B cell (primary cell): Measurements from ENCODE around the gene UBAC2. TPM values are rescaled to one million over a fixed set of nuclear protein-coding genes. Genes with fewer than 3 reads are reported as not detected.

Experiments
- ATAC-seq: fragments of 200-7000 bp; cut with Tn5 transposase; one replicate; pipeline ENCODE4 v1.10.0; 2021; ENCODE audit warnings: low read depth, mild to moderate bottlenecking, moderate number of reproducible peaks, moderate library complexity
- CTCF ChIA-PET: fragments of 350-600 bp; sonication (Branson Sonifier 250); formaldehyde crosslinking; loops from one replicate; lab custom pipeline; 2021; ENCODE audit warnings: antibody characterized with exemption, inconsistent platforms; lab: Charles Lee
- POLR2A ChIA-PET: fragments of 350-600 bp; sonication (Branson Sonifier 250); formaldehyde crosslinking; loops from one replicate; lab custom pipeline; 2021; ENCODE audit warnings: antibody characterized with exemption; lab: Charles Lee
- DNase-seq: peaks from one replicate; pipeline ENCODE4 v3.0.0; 2013
- H2AFZ ChIP-seq: 2 replicates; pipeline ENCODE4 v1.6.1; 2012; ENCODE audit warnings: mild to moderate bottlenecking, low read depth, low read length; ENCODE audit not compliant: insufficient read depth, poor library complexity, severe bottlenecking
- H3K27ac ChIP-seq, 2 donors: 1 replicate in 1 of 2; 2 replicates in 1 of 2; pipeline ENCODE4 v1.5.1; 2012 to 2013; ENCODE audit warnings: low read length in 2 of 2, mild to moderate bottlenecking in 2 of 2, moderate library complexity in 1 of 2
- H3K27me3 ChIP-seq, 4 experiments: fragments of 200-600 bp in 1 of 4; sonication (generic) in 1 of 4; replicated peaks in 1 of 4; 1 replicate in 2 of 4; 2 replicates in 2 of 4; pipeline versions ENCODE4 v1.6.1 to v1.7.0; 2013 to 2016; ENCODE audit warnings: low read length in 3 of 4, mild to moderate bottlenecking in 2 of 4, mixed read lengths in 1 of 4, moderate library complexity in 1 of 4; ENCODE audit not compliant: insufficient read depth in 4 of 4, control insufficient read depth in 3 of 4; ENCODE audit errors: control extremely low read depth in 1 of 4
- H3K36me3 ChIP-seq, 2 experiments: replicated peaks in 1 of 2; 1 replicate in 1 of 2; 2 replicates in 1 of 2; pipeline versions ENCODE4 v1.6.1 to v1.7.1; 2013; ENCODE audit warnings: low read length in 1 of 2; ENCODE audit not compliant: insufficient read depth in 2 of 2, control insufficient read depth in 1 of 2; ENCODE audit errors: control extremely low read depth in 1 of 2, extremely low read depth in 1 of 2
- H3K4me1 ChIP-seq, 2 donors: fragments of 200-600 bp in 1 of 2; sonication (generic) in 1 of 2; 1 replicate in 1 of 2; 2 replicates in 1 of 2; pipeline versions ENCODE4 v1.5.1 to v1.6.1; 2013 to 2017; ENCODE audit warnings: low read length in 2 of 2; ENCODE audit not compliant: control insufficient read depth in 2 of 2, insufficient read depth in 2 of 2
- H3K4me2 ChIP-seq: replicated peaks from 2 replicates; pipeline ENCODE3; 2012; ENCODE audit warnings: mild to moderate bottlenecking, low read depth, low read length; ENCODE audit not compliant: poor library complexity, severe bottlenecking
- H3K4me3 ChIP-seq, 5 experiments: fragments of 200-600 bp in 1 of 5; sonication (generic) in 1 of 5; 1 replicate in 3 of 5; 2 replicates in 2 of 5; pipeline versions ENCODE4 v1.5.1 to v1.7.0; 2011 to 2016; ENCODE audit warnings: low read length in 4 of 5, mild to moderate bottlenecking in 4 of 5, low read depth in 2 of 5, control low read depth in 1 of 5, moderate library complexity in 1 of 5; ENCODE audit not compliant: insufficient read depth in 1 of 5; ENCODE audit errors: control extremely low read depth in 1 of 5, extremely low read depth in 1 of 5
- H3K79me2 ChIP-seq: fragments of 200-600 bp; sonication (generic); one replicate; pipeline ENCODE4 v1.6.0; 2016; ENCODE audit warnings: low read length; ENCODE audit not compliant: control insufficient read depth, insufficient read depth
- H3K9ac ChIP-seq: fragments of 200-600 bp; sonication (generic); 2 replicates; pipeline ENCODE4 v1.6.1; 2017; ENCODE audit warnings: mild to moderate bottlenecking, low read length, moderate library complexity
- H3K9me3 ChIP-seq, 3 donors: one replicate each; pipeline versions ENCODE4 v1.6.1 to v1.7.1; 2013; ENCODE audit warnings: low read length in 2 of 3; ENCODE audit not compliant: control insufficient read depth in 2 of 3, insufficient read depth in 1 of 3; ENCODE audit errors: control extremely low read depth in 1 of 3
- H4K20me1 ChIP-seq: 2 replicates; pipeline ENCODE4 v1.6.0; 2012; ENCODE audit warnings: mild to moderate bottlenecking, low read length; ENCODE audit not compliant: insufficient read depth, control insufficient read depth, poor library complexity, severe bottlenecking
- H3K27ac Mint-ChIP-seq: one replicate; pipeline ENCODE4 v1.8.0; 2021; ENCODE audit warnings: mixed read lengths
- H3K27me3 Mint-ChIP-seq: one replicate; pipeline ENCODE4 v1.8.0; 2021; ENCODE audit warnings: mixed read lengths
- H3K4me1 Mint-ChIP-seq: one replicate; pipeline ENCODE4 v1.8.0; 2021; ENCODE audit warnings: mixed read lengths
- H3K4me3 Mint-ChIP-seq: one replicate; pipeline ENCODE4 v1.8.0; 2021; ENCODE audit warnings: mixed read lengths
- H3K9me3 Mint-ChIP-seq: one replicate; pipeline ENCODE4 v1.8.0; 2022; ENCODE audit warnings: mixed read lengths; ENCODE audit not compliant: insufficient read depth
- CTCF ChIP-seq: fragments of 200-600 bp; IDR thresholded peaks from one replicate; pipeline ENCODE4 v1.8.0; 2022; ENCODE audit warnings: antibody characterized with exemption, mild to moderate bottlenecking
- EZH2 ChIP-seq: IDR thresholded peaks from 2 replicates; pipeline ENCODE4 v1.6.1; 2012; ENCODE audit warnings: borderline replicate concordance, low read depth, mild to moderate bottlenecking, moderate library complexity, low read length; ENCODE audit not compliant: insufficient read depth, poor library complexity, severe bottlenecking
- WGBS: methylation state at CpG from one replicate; pipeline ENCODE4 v1.1.5; 2013; ENCODE audit warnings: missing lambda C conversion rate; ENCODE audit not compliant: insufficient coverage; 5-methylcytosine and 5-hydroxymethylcytosine counted together
- intact Hi-C: fragments of 100-400 bp; cut with micrococcal nuclease; formaldehyde crosslinking; loops from one replicate; pipeline ENCODE4 v1.10.0; 2022
- polyA plus RNA-seq: library from polyadenylated mRNA; depleted of rRNA; stranded (reverse); fragments of >200 nt; gene quantifications from 2 replicates; pipeline ENCODE4 v1.2.3, GENCODE V29; 2012
- total RNA-seq, 2 donors: library from RNA; stranded (reverse); fragments of 120-200 nt in 1 of 2; gene quantifications; 1 replicate in 1 of 2; 2 replicates in 1 of 2; pipeline versions ENCODE4 v1.2.3 to v1.2.4, GENCODE V29; 2013 to 2022

The UBAC2 gene
- total and polyA plus RNA-seq, 2 donors (not counting 1 experiment from before 2014, with no cell fraction given) = 56.3 to 60.8 TPM

GRCh38 chr13:99160415-99160814 is 40.2 kb upstream of the UBAC2 start:
- no peaks in the 10 kb centered on the region for H3K4me1 ChIP-seq
- TF ChIP-seq EZH2 (no peak), CTCF (no peak)
- H3K4me3 ChIP-seq = no peak overlapping the region
- H3K27me3 ChIP-seq = peaks cover 0 to 2% (median under 1%) of the 10 kb centered on the region in 4 experiments
- no peaks in the 10 kb centered on the region for H4K20me1 ChIP-seq
- Mint-ChIP-seq H3K4me1 (no peaks in the 10 kb centered on the region), H3K4me3 (no peak overlapping the region), H3K27me3 (peaks cover 24% of the 10 kb centered on the region), H3K9me3 (no peaks in the 10 kb centered on the region), H3K27ac (no peak overlapping the region)
- ATAC-seq = no peak
- ChIA-PET CTCF (interaction anchor here (2.0 kb wide), 1 partner anchor 106 kb away, joined by 7 read pairs; no protein-coding TSS in a partner anchor), POLR2A (no interaction called here)
- H3K9ac ChIP-seq = no peak overlapping the region
- DNase-seq = no peak
- intact Hi-C loops = no loop called here
- WGBS = 90% methylated on average over 2 of the region's 4 CpGs
- no peak overlapping the region for H3K27ac ChIP-seq
- no peak overlapping the region for H3K4me2 ChIP-seq
- H3K36me3 ChIP-seq = no peaks in the 10 kb centered on the region
- H3K9me3 ChIP-seq = peaks cover 0 to 7% (median 0%) of the 10 kb centered on the region in 3 donors
- H2AFZ ChIP-seq = no peak overlapping the region
- H3K79me2 ChIP-seq = no peaks in the 10 kb centered on the region

GRCh38 chr13:99161512-99161911 is 39.1 kb upstream of the UBAC2 start:
- Mint-ChIP-seq H3K27ac (no peak overlapping the region), H3K4me3 (no peak overlapping the region), H3K9me3 (no peaks in the 10 kb centered on the region), H3K4me1 (peaks cover 7% of the 10 kb centered on the region), H3K27me3 (peaks cover 24% of the 10 kb centered on the region)
- Histone ChIP-seq H4K20me1 (no peaks in the 10 kb centered on the region), H2AFZ (no peak overlapping the region), H3K9ac (no peak overlapping the region), H3K79me2 (no peaks in the 10 kb centered on the region), H3K4me2 (no peak overlapping the region), H3K4me3 (no peak overlapping the region), H3K9me3 (peaks cover 0 to 7% (median 0%) of the 10 kb centered on the region in 3 donors), H3K36me3 (no peaks in the 10 kb centered on the region), H3K27ac (no peak overlapping the region), H3K27me3 (peaks cover 0 to 2% (median 0%) of the 10 kb centered on the region in 4 experiments), H3K4me1 (peaks cover 0 to 3% of the 10 kb centered on the region in 2 donors)
- WGBS = 100% methylated on average over 1 of the region's 1 CpG
- POLR2A ChIA-PET = no interaction called here
- no peak for TF ChIP-seq EZH2
- no peak for DNase-seq
- intact Hi-C loops = no loop called here
- CTCF ChIA-PET = no interaction called here
- ATAC-seq = no peak
